ENCODE results near the gene SAC3D1.

DNA sequence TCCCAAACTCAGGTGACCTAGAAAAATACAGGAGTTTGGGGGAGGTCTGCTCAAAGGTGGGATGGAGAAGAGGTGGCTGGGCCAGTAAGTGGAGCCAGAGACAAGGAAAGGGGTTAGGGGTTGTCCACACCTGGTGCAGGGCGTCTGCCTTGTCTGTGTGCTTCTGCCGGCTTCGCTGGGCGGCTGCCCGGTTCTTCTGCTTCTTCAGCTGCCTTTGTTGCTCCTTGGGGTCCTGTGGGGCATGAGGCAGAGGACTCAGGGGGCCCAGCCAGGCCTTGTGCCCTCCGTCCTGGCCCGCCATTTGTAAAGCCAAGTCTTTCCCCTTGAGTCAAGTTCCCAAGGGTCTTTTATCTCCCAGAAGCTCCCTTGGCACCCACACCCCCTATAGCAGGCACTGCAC is 46.7 kb upstream of the SAC3D1 start:
- TF ChIP-seq, protein P1, sequence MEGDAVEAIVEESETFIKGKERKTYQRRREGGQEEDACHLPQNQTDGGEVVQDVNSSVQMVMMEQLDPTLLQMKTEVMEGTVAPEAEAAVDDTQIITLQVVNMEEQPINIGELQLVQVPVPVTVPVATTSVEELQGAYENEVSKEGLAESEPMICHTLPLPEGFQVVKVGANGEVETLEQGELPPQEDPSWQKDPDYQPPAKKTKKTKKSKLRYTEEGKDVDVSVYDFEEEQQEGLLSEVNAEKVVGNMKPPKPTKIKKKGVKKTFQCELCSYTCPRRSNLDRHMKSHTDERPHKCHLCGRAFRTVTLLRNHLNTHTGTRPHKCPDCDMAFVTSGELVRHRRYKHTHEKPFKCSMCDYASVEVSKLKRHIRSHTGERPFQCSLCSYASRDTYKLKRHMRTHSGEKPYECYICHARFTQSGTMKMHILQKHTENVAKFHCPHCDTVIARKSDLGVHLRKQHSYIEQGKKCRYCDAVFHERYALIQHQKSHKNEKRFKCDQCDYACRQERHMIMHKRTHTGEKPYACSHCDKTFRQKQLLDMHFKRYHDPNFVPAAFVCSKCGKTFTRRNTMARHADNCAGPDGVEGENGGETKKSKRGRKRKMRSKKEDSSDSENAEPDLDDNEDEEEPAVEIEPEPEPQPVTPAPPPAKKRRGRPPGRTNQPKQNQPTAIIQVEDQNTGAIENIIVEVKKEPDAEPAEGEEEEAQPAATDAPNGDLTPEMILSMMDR (IDR thresholded peaks at IDR 0.05) = no peak
- no peak for TF ChIP-seq POLR2A (IDR thresholded peaks at IDR 0.05)

Data from adrenal gland (tissue), 5 donors.